K562 (cell line): Measurements from ENCODE around the gene LRRC8C. TPM values are rescaled to one million over a fixed set of nuclear protein-coding genes. Genes with fewer than 3 reads are reported as not detected.
A peak's percentile ranks its signal among the peaks of the same experiment; 100 is the strongest.

Source experiments
- ATAC-seq: fragments of 200-7000 bp; cut with Tn5 transposase; 3 replicates; pipeline ENCODE4 v1.9.1; 2020; ENCODE audit warnings: moderate library complexity
- BruUV-seq: library from RNA; stranded (reverse); fragments of 400-500 nt; replicated peaks from 2 replicates; lab custom pipeline; 2021; lab: Mats Ljungman, UMichigan
- CTCF ChIA-PET: fragments of 300-600 bp; formaldehyde crosslinking; extraction: SDS; loops from one replicate; lab custom pipeline; 2021; ENCODE audit warnings: low intra/inter-chr PET ratio; lab: Yijun Ruan, JAX
- POLR2A ChIA-PET: fragments of 300-600, 350-650 bp; sonication (Branson Sonifier 250); formaldehyde crosslinking; extraction: SDS; loops from one replicate; lab custom pipeline; 2021; ENCODE audit warnings: antibody characterized with exemption, inconsistent platforms; lab: Yijun Ruan, JAX
- DNase-seq, 4 experiments: peaks; one replicate each; pipeline versions ENCODE4 v3.0.0 to v3.0.0-alpha.2; 2011 to 2018; ENCODE audit warnings: low spot score in 3 of 4, mixed read lengths in 3 of 4; ENCODE audit errors: extremely low read depth in 1 of 4
- FAIRE-seq: peaks from 2 replicates; lab custom pipeline; 2011; peaks lifted over from hg19 to GRCh38; lab: Jason Lieb, UNC
- H2AFZ ChIP-seq: 2 replicates; pipeline ENCODE4 v1.6.0; 2011; ENCODE audit warnings: low read depth, low read length, control low read depth, inconsistent platforms
- H3K27ac ChIP-seq: fragments of 200-600 bp; 3 replicates; pipeline ENCODE4 v1.8.0; 2011; ENCODE audit warnings: low read depth, mild to moderate bottlenecking, control low read depth, inconsistent platforms, low read length, moderate library complexity, mixed read lengths; ENCODE audit errors: extremely low read depth
- H3K27me3 ChIP-seq, 2 experiments: fragments of 300-600 bp in 1 of 2; 2 replicates in 1 of 2; 3 replicates in 1 of 2; pipeline versions ENCODE4 v1.6.0 to v1.8.0; 2011; ENCODE audit warnings: inconsistent platforms in 2 of 2, low read length in 2 of 2, mild to moderate bottlenecking in 1 of 2, mixed read lengths in 1 of 2, moderate library complexity in 1 of 2; ENCODE audit not compliant: control insufficient read depth in 2 of 2, insufficient read depth in 2 of 2
- H3K36me3 ChIP-seq: fragments of 300-600 bp; 3 replicates; pipeline ENCODE4 v1.8.0; 2011; ENCODE audit warnings: mild to moderate bottlenecking, low read length, inconsistent platforms; ENCODE audit not compliant: control insufficient read depth, insufficient read depth
- H3K4me1 ChIP-seq, 2 experiments: fragments of 200-600 bp in 1 of 2; replicated peaks in 1 of 2; 2 replicates in 1 of 2; 3 replicates in 1 of 2; pipeline versions ENCODE4 v1.5.1 to v1.8.0; 2011; ENCODE audit warnings: inconsistent platforms in 2 of 2, low read length in 2 of 2, mild to moderate bottlenecking in 1 of 2, mixed read lengths in 1 of 2, moderate library complexity in 1 of 2; ENCODE audit not compliant: control insufficient read depth in 2 of 2, insufficient read depth in 2 of 2
- H3K4me2 ChIP-seq: 2 replicates; pipeline ENCODE4 v1.6.1; 2011; ENCODE audit warnings: low read length, control low read depth, inconsistent platforms, mixed read lengths; ENCODE audit not compliant: insufficient read depth
- H3K4me3 ChIP-seq: fragments of 200-600 bp; sonication (generic), shearing (Covaris generic); 2 replicates; pipeline ENCODE4 v1.5.1; 2016; ENCODE audit warnings: control low read depth, inconsistent platforms
- H3K79me2 ChIP-seq: fragments of 200-600 bp; 3 replicates; pipeline ENCODE4 v1.8.0; 2011; ENCODE audit warnings: low read length, inconsistent platforms; ENCODE audit not compliant: control insufficient read depth, insufficient read depth
- H3K9ac ChIP-seq, 2 experiments: 2 replicates each; pipeline versions ENCODE4 v1.6.0 to v1.6.1; 2011; ENCODE audit warnings: low read depth in 2 of 2, low read length in 2 of 2, control low read depth in 1 of 2, inconsistent platforms in 1 of 2, mild to moderate bottlenecking in 1 of 2, mixed read lengths in 1 of 2; ENCODE audit not compliant: insufficient read depth in 1 of 2
- H3K9me1 ChIP-seq: one replicate; pipeline ENCODE4 v1.6.0; 2011; ENCODE audit warnings: inconsistent platforms, mild to moderate bottlenecking, low read length, moderate library complexity; ENCODE audit not compliant: control insufficient read depth, insufficient read depth
- H3K9me3 ChIP-seq: replicated peaks from 2 replicates; pipeline ENCODE4 v1.5.1; 2011; ENCODE audit warnings: low read depth, low read length, inconsistent platforms; ENCODE audit not compliant: control insufficient read depth, insufficient read depth
- H4K20me1 ChIP-seq: replicated peaks from 2 replicates; pipeline ENCODE4 v1.6.1; 2011; ENCODE audit warnings: low read length, inconsistent platforms, mixed read lengths; ENCODE audit not compliant: control insufficient read depth, insufficient read depth
- BCOR ChIP-seq: fragments of 450-650 bp; IDR thresholded peaks from 2 replicates; pipeline ENCODE4 v1.6.1; 2016
- CBFA2T3 ChIP-seq: fragments of 450-650 bp; IDR thresholded peaks from 2 replicates; pipeline ENCODE4 v1.6.1; 2017
- MEF2A ChIP-seq: IDR thresholded peaks from 2 replicates; pipeline ENCODE4 v1.6.1; 2011; ENCODE audit warnings: low read depth, mild to moderate bottlenecking, low read length, moderate library complexity; ENCODE audit not compliant: control insufficient read depth
- NEUROD1 ChIP-seq: fragments of 150-350 bp; IDR thresholded peaks from 2 replicates; pipeline ENCODE4 v1.6.1; 2014; ENCODE audit warnings: borderline replicate concordance, low read length, low read depth; ENCODE audit not compliant: partially characterized antibody
- ZBTB8A ChIP-seq: fragments of 450-650 bp; IDR thresholded peaks from 2 replicates; pipeline ENCODE4 v1.6.1; 2018; ENCODE audit warnings: mild to moderate bottlenecking, moderate library complexity; ENCODE audit not compliant: partially characterized antibody
- ZMIZ1 ChIP-seq, 2 experiments: fragments of 150-350 bp in 1 of 2; IDR thresholded peaks; 2 replicates each; pipeline ENCODE4 v1.6.1; 2012 to 2016; ENCODE audit warnings: low read depth in 2 of 2, low read length in 2 of 2, mild to moderate bottlenecking in 1 of 2, moderate library complexity in 1 of 2
- ZSCAN29 ChIP-seq: fragments of 450-650 bp; IDR thresholded peaks from 2 replicates; pipeline ENCODE4 v1.6.1; 2017
- WGBS: fragments of 100-300 bp; shearing (Covaris generic); methylation state at CpG from one replicate; pipeline ENCODE4 v1.1.6; 2016; ENCODE audit warnings: low coverage, mixed read lengths; ENCODE audit not compliant: insufficient coverage; ENCODE audit errors: missing lambda C conversion rate; 5-methylcytosine and 5-hydroxymethylcytosine counted together
- in situ Hi-C: fragments of 300-500 bp; cut with MboI; formaldehyde crosslinking; loops from 4 replicates; pipeline ENCODE4 v1.15.0; 2018; ENCODE audit warnings: inconsistent platforms, mixed read lengths
- intact Hi-C: fragments of 100-400 bp; cut with micrococcal nuclease; formaldehyde crosslinking; loops from 2 replicates; pipeline ENCODE4 v1.14.2; 2022
- polyA plus RNA-seq, 8 experiments: library from polyadenylated mRNA; depleted of rRNA in 4 of 8; stranded (reverse) in 5 of 8; unstranded in 3 of 8; fragments of >200 nt; fragmentation: Nextera tagmentation in 2 of 8; fragmentation: Illumina TruSeq in 1 of 8; extraction: Ambion mirVana in 2 of 8; extraction: Trizol in 1 of 8; gene quantifications; 2 replicates each; pipeline versions ENCODE4 v1.2.1 to v1.2.3, GENCODE V29; 2011 to 2014; ENCODE audit warnings: inconsistent platforms in 1 of 8, missing spikeins in 1 of 8
- total RNA-seq, 7 experiments: library from RNA; depleted of rRNA in 6 of 7; stranded (reverse); fragments of >200 nt in 6 of 7; fragmentation: Illumina TruSeq in 2 of 7; extraction: Trizol in 2 of 7; gene quantifications; 2 replicates each; pipeline versions ENCODE4 v1.2.1 to v1.2.3, GENCODE V29; 2011 to 2021; ENCODE audit warnings: low replicate concordance in 1 of 7
- TF ChIP-seq, protein P1 (sequence below): IDR thresholded peaks from 3 replicates; pipeline ENCODE4 v1.6.1; 2011; ENCODE audit warnings: borderline replicate concordance, mild to moderate bottlenecking, moderate library complexity; ENCODE audit not compliant: insufficient read length; ENCODE audit errors: extremely low read depth

The LRRC8C gene
- total and polyA plus RNA-seq, 9 of the 15 experiments (the other 6 are each of a cell fraction or from before 2014, with no cell fraction given): 1.00 to 12.5 (median 4.5) TPM

DNA sequence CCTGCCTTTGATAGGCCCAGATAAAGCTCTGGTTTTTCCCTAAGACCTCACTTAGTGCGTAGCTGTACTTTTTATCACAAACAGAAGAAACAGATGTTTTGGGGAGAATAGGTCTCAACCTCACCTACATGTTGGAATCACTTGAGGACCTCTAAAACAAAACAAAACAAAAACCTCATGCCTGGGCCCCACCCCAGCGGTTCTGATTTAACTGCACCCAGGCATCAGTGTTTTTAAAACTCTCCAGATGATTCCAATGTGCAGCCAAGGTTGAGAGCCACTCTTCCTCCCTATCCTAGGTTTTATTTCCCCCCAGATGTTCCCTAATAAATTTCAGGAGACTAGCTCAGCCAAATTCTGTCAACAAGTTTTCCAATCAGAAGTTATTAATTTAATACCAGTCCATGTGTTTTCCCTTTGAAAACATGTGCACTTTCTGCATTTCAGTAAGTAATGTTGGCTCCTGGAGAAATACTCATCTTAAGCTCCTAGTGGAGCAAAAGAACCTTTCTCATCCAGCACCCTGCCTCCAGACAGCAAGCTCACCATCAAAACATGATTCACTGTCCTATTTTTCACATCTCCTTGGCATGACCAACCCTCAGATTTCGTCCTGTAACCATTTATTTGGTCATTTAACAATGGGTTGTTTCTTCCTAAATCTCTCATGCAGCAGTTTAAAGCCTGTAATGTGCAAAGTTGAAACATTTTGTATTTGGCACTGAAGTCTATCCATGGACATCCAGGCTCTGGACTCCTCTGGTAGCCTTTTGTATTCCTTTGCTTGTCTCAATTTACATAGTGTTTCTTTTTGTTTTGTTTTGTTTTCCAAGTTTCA, 27.5 kb downstream of the LRRC8C start:
- POLR2A ChIA-PET: interaction anchor here (0.9 to 1.2 kb wide), 2 partner anchors 14 to 23 kb away, joined by 3 read pairs; no protein-coding TSS in a partner anchor
- no peak overlapping the region for H3K9ac ChIP-seq
- intact Hi-C loops: no loop called here
- H3K27ac ChIP-seq: no peak overlapping the region
- CTCF ChIA-PET: no interaction called here
- BruUV-seq: no TSS peak
- H3K79me2 ChIP-seq: no peaks in the 10 kb centered on the region; the same call in 2 of the 3 replicates
- ATAC-seq (peak; percentile 35), FAIRE-seq (no peak), DNase-seq (no peak)
- in situ Hi-C loops: no loop called here
- no peak overlapping the region for H3K4me2 ChIP-seq
- H3K9me3 ChIP-seq: no peaks in the 10 kb centered on the region
- WGBS: 20% methylated on average over 3 of the region's 3 CpGs
- no peak overlapping the region for H2AFZ ChIP-seq
- TF ChIP-seq CBFA2T3: peak; percentile 10; the same call in 1 of the 2 replicates
- no peak for TF ChIP-seq BCOR
- TF ChIP-seq MEF2A: no peak
- H3K27me3 ChIP-seq: no peaks in the 10 kb centered on the region
- H4K20me1 ChIP-seq: no peaks in the 10 kb centered on the region
- H3K36me3 ChIP-seq: no peaks in the 10 kb centered on the region
- no peak overlapping the region for H3K4me3 ChIP-seq
- no peaks in the 10 kb centered on the region for H3K9me1 ChIP-seq
- H3K4me1 ChIP-seq: no peaks in the 10 kb centered on the region

GRCh38 chr1:89665941-89666340, 33.0 kb downstream of the LRRC8C start:
- no peak for FAIRE-seq
- H3K36me3 ChIP-seq: no peaks in the 10 kb centered on the region
- no peak overlapping the region for H3K4me2 ChIP-seq
- H4K20me1 ChIP-seq: no peaks in the 10 kb centered on the region
- in situ Hi-C loops (no loop called here), intact Hi-C loops (no loop called here)
- H3K4me3 ChIP-seq: no peak overlapping the region
- peaks cover 5% of the 10 kb centered on the region; the same call in 1 of the 3 replicates for H3K79me2 ChIP-seq
- H3K4me1 ChIP-seq: no peaks in the 10 kb centered on the region
- CTCF ChIA-PET: no interaction called here
- H2AFZ ChIP-seq: no peak overlapping the region
- no peaks in the 10 kb centered on the region for H3K9me1 ChIP-seq
- 82% methylated on average over 8 of the region's 8 CpGs for WGBS
- no TSS peak for BruUV-seq
- DNase-seq: no peak
- H3K27me3 ChIP-seq: no peaks in the 10 kb centered on the region
- H3K9ac ChIP-seq: no peak overlapping the region
- no peak overlapping the region for H3K27ac ChIP-seq
- H3K9me3 ChIP-seq: no peaks in the 10 kb centered on the region
- ATAC-seq: no peak
- POLR2A ChIA-PET: no interaction called here
- TF ChIP-seq, protein P1, sequence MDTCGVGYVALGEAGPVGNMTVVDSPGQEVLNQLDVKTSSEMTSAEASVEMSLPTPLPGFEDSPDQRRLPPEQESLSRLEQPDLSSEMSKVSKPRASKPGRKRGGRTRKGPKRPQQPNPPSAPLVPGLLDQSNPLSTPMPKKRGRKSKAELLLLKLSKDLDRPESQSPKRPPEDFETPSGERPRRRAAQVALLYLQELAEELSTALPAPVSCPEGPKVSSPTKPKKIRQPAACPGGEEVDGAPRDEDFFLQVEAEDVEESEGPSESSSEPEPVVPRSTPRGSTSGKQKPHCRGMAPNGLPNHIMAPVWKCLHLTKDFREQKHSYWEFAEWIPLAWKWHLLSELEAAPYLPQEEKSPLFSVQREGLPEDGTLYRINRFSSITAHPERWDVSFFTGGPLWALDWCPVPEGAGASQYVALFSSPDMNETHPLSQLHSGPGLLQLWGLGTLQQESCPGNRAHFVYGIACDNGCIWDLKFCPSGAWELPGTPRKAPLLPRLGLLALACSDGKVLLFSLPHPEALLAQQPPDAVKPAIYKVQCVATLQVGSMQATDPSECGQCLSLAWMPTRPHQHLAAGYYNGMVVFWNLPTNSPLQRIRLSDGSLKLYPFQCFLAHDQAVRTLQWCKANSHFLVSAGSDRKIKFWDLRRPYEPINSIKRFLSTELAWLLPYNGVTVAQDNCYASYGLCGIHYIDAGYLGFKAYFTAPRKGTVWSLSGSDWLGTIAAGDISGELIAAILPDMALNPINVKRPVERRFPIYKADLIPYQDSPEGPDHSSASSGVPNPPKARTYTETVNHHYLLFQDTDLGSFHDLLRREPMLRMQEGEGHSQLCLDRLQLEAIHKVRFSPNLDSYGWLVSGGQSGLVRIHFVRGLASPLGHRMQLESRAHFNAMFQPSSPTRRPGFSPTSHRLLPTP: no peak
- no peak for TF ChIP-seq ZMIZ1 (IDR thresholded peaks at IDR 0.05; ENCODE audit: low read depth in 2 of 2, low read length in 2 of 2)
- TF ChIP-seq ZBTB8A: no peak
- no peak for TF ChIP-seq NEUROD1
- TF ChIP-seq ZSCAN29: no peak
